Choroid plexus epithelial cell (primary cell): ENCODE results near the gene PRSS48.
"Not testable (repeated sequence)": the region's sequence is repeated elsewhere in the genome, so short reads cannot be mapped to it uniquely, and the experiment has no call there.

Source experiments
- DNase-seq: peaks from one replicate; pipeline ENCODE4 v3.0.0-alpha.2; 2010; ENCODE audit warnings: low read depth
- H3K4me3 ChIP-seq: 2 replicates; pipeline ENCODE4 v1.5.1; 2011; ENCODE audit warnings: low read depth, mild to moderate bottlenecking, control low read depth, low read length, moderate library complexity
- CTCF ChIP-seq: conservative IDR thresholded peaks from 2 replicates; pipeline ENCODE4 v1.5.1; 2011; ENCODE audit warnings: low read depth, mild to moderate bottlenecking, control low read depth, inconsistent platforms, low read length, moderate library complexity

PRSS48 gene

GRCh38 chr4:151263455-151263854 lies 13.5 kb upstream of the PRSS48 start:
- no peak overlapping the region for H3K4me3 ChIP-seq
- TF ChIP-seq CTCF = no peak
- no peak for DNase-seq

- TF ChIP-seq CTCF = no peak
- no peak overlapping the region for H3K4me3 ChIP-seq
- DNase-seq = peak; percentile 25
Observed at GRCh38 chr4:151266497-151266896, 10.5 kb upstream of the PRSS48 start.

- TF ChIP-seq CTCF = no peak
- no peak for DNase-seq
Observed at GRCh38 chr4:151267104-151267503, 9.9 kb upstream of the PRSS48 start.

GRCh38 chr4:151267822-151268535 lies 9.0 kb upstream of the PRSS48 start:
- no peak for TF ChIP-seq CTCF
- no peak for DNase-seq
- no peak overlapping the region for H3K4me3 ChIP-seq

More at GRCh38 chr4:151267104-151267503, 9.9 kb upstream of the PRSS48 start:
- H3K4me3 ChIP-seq = no peak overlapping the region

- H3K4me3 ChIP-seq, DNase-seq: not testable (repeated sequence)
Observed at GRCh38 chr4:151268905-151269304, 8.1 kb upstream of the PRSS48 start.

- DNase-seq = no peak
- no peak overlapping the region for H3K4me3 ChIP-seq
- no peak for TF ChIP-seq CTCF
Observed at GRCh38 chr4:151284534-151285245, 7.7 kb downstream of the PRSS48 start.

- no peak for DNase-seq
Observed at GRCh38 chr4:151287409-151287808, 10.4 kb downstream of the PRSS48 start.

More at GRCh38 chr4:151287409-151287808, 10.4 kb downstream of the PRSS48 start:
- no peak for TF ChIP-seq CTCF
- no peak overlapping the region for H3K4me3 ChIP-seq
